Activated CD8-positive, alpha-beta T cell treated with anti-CD3 and anti-CD28 coated beads for 36 hours (primary cell): ENCODE measurements around the gene ISCU. TPM values are rescaled to one million over a fixed set of nuclear protein-coding genes. Genes with fewer than 3 reads are reported as not detected.

Experiments
- ATAC-seq: fragments of 200-7000 bp; cut with Tn5 transposase; one replicate; pipeline ENCODE4 v1.10.0; 2021; ENCODE audit warnings: mild to moderate bottlenecking, moderate library complexity
- CTCF ChIA-PET: fragments of 350-600 bp; sonication (Branson Sonifier 250); formaldehyde crosslinking; loops from one replicate; lab custom pipeline; 2021; ENCODE audit warnings: antibody characterized with exemption; lab: Charles Lee
- POLR2A ChIA-PET: fragments of 350-600 bp; sonication (Branson Sonifier 250); formaldehyde crosslinking; loops from one replicate; lab custom pipeline; 2021; ENCODE audit warnings: antibody characterized with exemption; lab: Charles Lee
- DNase-seq: peaks from one replicate; pipeline ENCODE4 v3.0.0-alpha.2; 2020
- H3K27ac Mint-ChIP-seq: one replicate; pipeline ENCODE4 v1.8.0; 2021; ENCODE audit warnings: mild to moderate bottlenecking, mixed read lengths
- H3K27me3 Mint-ChIP-seq: one replicate; pipeline ENCODE4 v1.8.0; 2021; ENCODE audit warnings: mixed read lengths
- H3K36me3 Mint-ChIP-seq: one replicate; pipeline ENCODE4 v1.8.0; 2021; ENCODE audit warnings: low read depth, mixed read lengths
- H3K4me1 Mint-ChIP-seq: one replicate; pipeline ENCODE4 v1.8.0; 2021; ENCODE audit warnings: low read depth, mixed read lengths
- H3K4me3 Mint-ChIP-seq: one replicate; pipeline ENCODE4 v1.8.0; 2021; ENCODE audit warnings: mild to moderate bottlenecking, moderate library complexity, mixed read lengths
- H3K9me3 Mint-ChIP-seq: one replicate; pipeline ENCODE4 v1.8.0; 2021; ENCODE audit warnings: mixed read lengths
- CTCF ChIP-seq: fragments of 200-600 bp; IDR thresholded peaks from one replicate; pipeline ENCODE4 v1.8.0; 2022; ENCODE audit warnings: antibody characterized with exemption, mild to moderate bottlenecking
- intact Hi-C: fragments of 100-400 bp; cut with micrococcal nuclease; formaldehyde crosslinking; loops from one replicate; pipeline ENCODE4 v1.10.0; 2022
- total RNA-seq, 2 experiments: library from RNA; stranded (reverse); gene quantifications; one replicate each; pipeline ENCODE4 v1.2.3, GENCODE V29; 2021

The ISCU gene
- total RNA-seq, 2 experiments from 2014 or later, result 69.4 to 70.5 TPM

GRCh38 chr12:108584456-108585065, 22.2 kb downstream of the ISCU start:
- no peaks in the 10 kb centered on the region for H3K36me3 Mint-ChIP-seq
- no peak for TF ChIP-seq CTCF
- H3K27me3 Mint-ChIP-seq, result no peaks in the 10 kb centered on the region
- ChIA-PET CTCF (interaction anchor here (0.7 kb wide), 1 partner anchor 26 kb away, joined by 3 read pairs; no protein-coding TSS in a partner anchor), POLR2A (interaction anchor here (0.8 kb wide), 1 partner anchor 28 kb away, joined by 3 read pairs; no protein-coding TSS in a partner anchor)
- no peaks in the 10 kb centered on the region for H3K4me1 Mint-ChIP-seq
- no peak overlapping the region for H3K27ac Mint-ChIP-seq
- no peak overlapping the region for H3K4me3 Mint-ChIP-seq
- H3K9me3 Mint-ChIP-seq, result no peaks in the 10 kb centered on the region
- DNase-seq (no peak), ATAC-seq (peak; percentile 39)
- intact Hi-C loops, result no loop called here

- Mint-ChIP-seq H3K4me1 (no peaks in the 10 kb centered on the region), H3K27me3 (no peaks in the 10 kb centered on the region)
- no peak for ATAC-seq
Observed at GRCh38 chr12:108585864-108586263, 23.5 kb downstream of the ISCU start.

GRCh38 chr12:108586306-108586705, 23.9 kb downstream of the ISCU start:
- Mint-ChIP-seq H3K27ac (no peak overlapping the region), H3K36me3 (no peaks in the 10 kb centered on the region), H3K9me3 (no peaks in the 10 kb centered on the region), H3K4me3 (no peak overlapping the region), H3K27me3 (no peaks in the 10 kb centered on the region), H3K4me1 (no peaks in the 10 kb centered on the region)
- no peak for DNase-seq
- ATAC-seq, result no peak
- intact Hi-C loops, result no loop called here
- ChIA-PET CTCF (interaction anchor here (2.4 kb wide), 1 partner anchor 31 kb away, joined by 10 read pairs; no protein-coding TSS in a partner anchor), POLR2A (no interaction called here)
- no peak for TF ChIP-seq CTCF

More at GRCh38 chr12:108585864-108586263, 23.5 kb downstream of the ISCU start:
- DNase-seq, result no peak
- ChIA-PET CTCF (interaction anchor here (2.4 kb wide), 1 partner anchor 32 kb away, joined by 10 read pairs; no protein-coding TSS in a partner anchor), POLR2A (no interaction called here)
- no peak for TF ChIP-seq CTCF
- Mint-ChIP-seq H3K36me3 (no peaks in the 10 kb centered on the region), H3K4me3 (no peak overlapping the region), H3K9me3 (no peaks in the 10 kb centered on the region), H3K27ac (no peak overlapping the region)
- intact Hi-C loops, result no loop called here

GRCh38 chr12:108587826-108588225, 25.4 kb downstream of the ISCU start:
- Mint-ChIP-seq H3K27me3 (no peaks in the 10 kb centered on the region), H3K4me3 (no peak overlapping the region), H3K4me1 (no peaks in the 10 kb centered on the region), H3K9me3 (no peaks in the 10 kb centered on the region), H3K36me3 (no peaks in the 10 kb centered on the region), H3K27ac (no peak overlapping the region)
- ATAC-seq (no peak), DNase-seq (no peak)
- no peak for TF ChIP-seq CTCF
- intact Hi-C loops, result no loop called here
- POLR2A ChIA-PET, result no interaction called here
- CTCF ChIA-PET, result no interaction called here

GRCh38 chr12:108589028-108589839, 26.8 kb downstream of the ISCU start:
- intact Hi-C loops, result no loop called here
- DNase-seq, result no peak
- CTCF ChIA-PET, result interaction anchor here (0.8 kb wide), 1 partner anchor 9 kb away, joined by 4 read pairs; no protein-coding TSS in a partner anchor

More at GRCh38 chr12:108589028-108589839, 26.8 kb downstream of the ISCU start:
- H3K4me3 Mint-ChIP-seq, result no peak overlapping the region
- H3K27ac Mint-ChIP-seq, result no peak overlapping the region
- H3K27me3 Mint-ChIP-seq, result no peaks in the 10 kb centered on the region
- no peak for ATAC-seq
- TF ChIP-seq CTCF, result no peak
- H3K4me1 Mint-ChIP-seq, result no peaks in the 10 kb centered on the region
- no peaks in the 10 kb centered on the region for H3K36me3 Mint-ChIP-seq
- no peaks in the 10 kb centered on the region for H3K9me3 Mint-ChIP-seq
- POLR2A ChIA-PET, result no interaction called here
